Progenitor cell of endocrine pancreas (in vitro differentiated cells): ENCODE results near the gene SGMS2. TPM values are rescaled to one million over a fixed set of nuclear protein-coding genes. Genes with fewer than 3 reads are reported as not detected.

Experiments used
- DNase-seq: peaks from one replicate; pipeline ENCODE4 v3.0.0; 2021; ENCODE audit warnings: low spot score; ENCODE audit not compliant: unreplicated experiment
- H3K27ac Mint-ChIP-seq: 2 replicates; pipeline ENCODE4 v1.8.0; 2021; ENCODE audit warnings: mild to moderate bottlenecking, moderate library complexity, mixed read lengths
- H3K27me3 Mint-ChIP-seq: 2 replicates; pipeline ENCODE4 v1.8.0; 2021; ENCODE audit warnings: mixed read lengths
- H3K36me3 Mint-ChIP-seq: 2 replicates; pipeline ENCODE4 v1.8.0; 2022; ENCODE audit warnings: mixed read lengths; ENCODE audit not compliant: insufficient read depth
- H3K4me1 Mint-ChIP-seq: 2 replicates; pipeline ENCODE4 v1.8.0; 2021; ENCODE audit warnings: low read depth, mixed read lengths
- H3K4me3 Mint-ChIP-seq: 2 replicates; pipeline ENCODE4 v1.8.0; 2021; ENCODE audit warnings: low read depth, mild to moderate bottlenecking, moderate library complexity, mixed read lengths
- H3K9me3 Mint-ChIP-seq: 2 replicates; pipeline ENCODE4 v1.8.0; 2021; ENCODE audit warnings: low read depth, mixed read lengths
- total RNA-seq: library from RNA; stranded (reverse); gene quantifications from 2 replicates; pipeline ENCODE4 v1.2.1, GENCODE V29; 2021
- TF ChIP-seq, protein P1 (sequence below): fragments of 200-600 bp; sonication (generic); IDR thresholded peaks from one replicate; pipeline ENCODE4 v1.5.0; 2021; ENCODE audit warnings: antibody characterized with exemption, mild to moderate bottlenecking; ENCODE audit not compliant: unreplicated experiment

SGMS2 gene
- total RNA-seq, 1 donor from 2014 or later, result 6.9 TPM

DNA sequence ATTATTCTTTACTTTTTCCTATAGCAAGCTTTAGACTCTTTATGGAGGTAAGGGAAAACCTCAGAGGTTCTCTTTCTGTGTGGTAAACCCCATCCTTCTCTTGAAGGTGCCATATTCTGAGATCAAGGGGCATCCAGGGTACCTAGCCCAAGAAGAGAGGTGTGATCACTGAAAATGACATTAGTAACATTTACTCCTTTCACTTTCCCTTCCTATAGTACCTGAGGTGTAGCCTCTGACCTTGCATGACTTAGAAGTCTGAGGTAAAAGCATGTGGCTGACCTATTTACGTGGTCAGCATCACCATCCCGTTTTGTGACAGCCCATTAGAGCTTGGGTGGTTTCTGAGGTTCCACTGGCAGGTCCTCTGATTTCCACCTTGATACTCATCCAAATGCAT is 25.7 kb downstream of the SGMS2 start:
- Mint-ChIP-seq H3K27ac (no peak overlapping the region), H3K36me3 (peaks cover 3% of the 10 kb centered on the region), H3K27me3 (no peaks in the 10 kb centered on the region), H3K4me1 (no peaks in the 10 kb centered on the region), H3K9me3 (peaks cover 9% of the 10 kb centered on the region), H3K4me3 (no peak overlapping the region)
- TF ChIP-seq, protein P1, sequence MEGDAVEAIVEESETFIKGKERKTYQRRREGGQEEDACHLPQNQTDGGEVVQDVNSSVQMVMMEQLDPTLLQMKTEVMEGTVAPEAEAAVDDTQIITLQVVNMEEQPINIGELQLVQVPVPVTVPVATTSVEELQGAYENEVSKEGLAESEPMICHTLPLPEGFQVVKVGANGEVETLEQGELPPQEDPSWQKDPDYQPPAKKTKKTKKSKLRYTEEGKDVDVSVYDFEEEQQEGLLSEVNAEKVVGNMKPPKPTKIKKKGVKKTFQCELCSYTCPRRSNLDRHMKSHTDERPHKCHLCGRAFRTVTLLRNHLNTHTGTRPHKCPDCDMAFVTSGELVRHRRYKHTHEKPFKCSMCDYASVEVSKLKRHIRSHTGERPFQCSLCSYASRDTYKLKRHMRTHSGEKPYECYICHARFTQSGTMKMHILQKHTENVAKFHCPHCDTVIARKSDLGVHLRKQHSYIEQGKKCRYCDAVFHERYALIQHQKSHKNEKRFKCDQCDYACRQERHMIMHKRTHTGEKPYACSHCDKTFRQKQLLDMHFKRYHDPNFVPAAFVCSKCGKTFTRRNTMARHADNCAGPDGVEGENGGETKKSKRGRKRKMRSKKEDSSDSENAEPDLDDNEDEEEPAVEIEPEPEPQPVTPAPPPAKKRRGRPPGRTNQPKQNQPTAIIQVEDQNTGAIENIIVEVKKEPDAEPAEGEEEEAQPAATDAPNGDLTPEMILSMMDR, result no peak
- DNase-seq, result no peak

DNA sequence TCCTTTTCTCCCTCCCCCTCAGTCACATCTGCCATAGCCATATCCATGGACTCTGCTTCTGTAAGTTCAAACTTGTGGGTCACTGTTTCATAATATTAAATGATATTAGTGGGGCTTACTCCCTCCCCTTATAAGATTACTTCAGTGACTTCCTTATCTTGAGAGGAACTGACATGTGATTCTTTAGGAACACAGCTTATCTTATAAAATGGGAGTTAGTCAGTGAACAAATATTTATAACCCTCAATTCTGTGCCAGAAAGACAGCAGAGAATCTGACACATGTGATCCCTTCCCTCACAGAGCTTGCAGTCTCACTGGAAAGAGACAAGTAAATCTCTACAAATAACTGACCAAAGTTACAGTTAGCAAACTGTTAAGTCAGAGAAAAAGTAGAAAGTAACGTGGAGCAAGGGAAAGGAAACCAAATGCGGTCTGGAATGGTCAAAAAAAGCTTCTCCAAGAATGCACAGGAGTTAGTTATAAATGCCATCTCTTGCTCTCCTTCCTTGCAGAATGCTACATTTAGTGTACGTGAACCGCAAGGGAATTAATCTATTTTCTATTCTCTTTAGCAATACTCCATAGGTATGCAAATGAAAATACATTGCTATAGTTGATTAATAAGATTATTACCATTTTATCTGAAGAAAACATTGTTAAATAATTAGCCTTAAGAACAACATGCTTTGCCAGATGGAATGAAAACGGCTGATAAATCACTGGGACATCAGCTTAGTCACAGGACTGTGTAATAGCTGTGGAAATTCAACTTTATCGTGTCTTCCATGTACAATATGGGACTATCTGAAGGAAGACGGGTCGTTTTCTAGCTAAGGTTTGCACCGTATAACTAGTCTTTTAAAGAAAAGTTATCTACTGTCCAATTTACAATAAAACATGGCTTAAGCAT is 29.0 kb downstream of the SGMS2 start:
- Mint-ChIP-seq H3K27me3 (no peaks in the 10 kb centered on the region), H3K4me1 (no peaks in the 10 kb centered on the region), H3K27ac (peak overlapping the region; percentile 45), H3K4me3 (no peak overlapping the region), H3K9me3 (peaks cover 3% of the 10 kb centered on the region), H3K36me3 (no peaks in the 10 kb centered on the region)
- TF ChIP-seq, protein P1, result no peak
- no peak for DNase-seq

DNA sequence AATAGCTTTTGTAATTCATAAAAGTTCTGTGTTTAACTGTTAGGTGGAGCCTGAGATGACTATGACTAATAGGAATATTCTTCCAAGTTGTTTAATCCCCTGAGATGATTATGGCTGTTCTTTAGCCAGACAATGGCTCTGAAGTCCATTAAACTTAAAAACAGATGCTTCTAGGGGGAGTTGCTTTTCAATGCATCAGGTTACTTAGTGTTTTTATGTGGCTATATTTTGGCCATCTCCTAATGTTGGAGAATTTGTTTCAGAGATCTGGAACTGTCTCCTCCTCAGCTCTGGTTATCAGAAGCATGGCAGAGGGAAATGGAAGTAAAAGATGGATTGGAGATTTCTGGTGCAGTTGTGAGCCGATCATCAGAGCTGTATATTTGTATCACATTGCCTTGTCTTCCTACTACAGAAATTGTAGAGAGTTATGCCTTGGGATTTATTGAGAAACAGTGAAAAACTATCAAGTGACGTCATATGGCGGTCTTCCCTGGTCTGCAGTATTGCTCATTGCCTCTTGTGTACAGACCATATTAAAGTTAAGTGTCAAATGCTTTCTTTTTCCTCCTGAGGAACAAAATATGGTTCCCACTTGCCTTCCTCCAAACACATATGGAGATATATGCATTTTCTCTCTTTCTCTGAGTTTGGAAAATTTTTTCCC is 29.8 kb downstream of the SGMS2 start:
- no peak overlapping the region for H3K27ac Mint-ChIP-seq
- H3K36me3 Mint-ChIP-seq, result no peaks in the 10 kb centered on the region
- peaks cover 3% of the 10 kb centered on the region for H3K9me3 Mint-ChIP-seq
- DNase-seq, result no peak
- no peaks in the 10 kb centered on the region for H3K27me3 Mint-ChIP-seq
- TF ChIP-seq, protein P1, result no peak
- H3K4me3 Mint-ChIP-seq, result no peak overlapping the region
- no peaks in the 10 kb centered on the region for H3K4me1 Mint-ChIP-seq

DNA sequence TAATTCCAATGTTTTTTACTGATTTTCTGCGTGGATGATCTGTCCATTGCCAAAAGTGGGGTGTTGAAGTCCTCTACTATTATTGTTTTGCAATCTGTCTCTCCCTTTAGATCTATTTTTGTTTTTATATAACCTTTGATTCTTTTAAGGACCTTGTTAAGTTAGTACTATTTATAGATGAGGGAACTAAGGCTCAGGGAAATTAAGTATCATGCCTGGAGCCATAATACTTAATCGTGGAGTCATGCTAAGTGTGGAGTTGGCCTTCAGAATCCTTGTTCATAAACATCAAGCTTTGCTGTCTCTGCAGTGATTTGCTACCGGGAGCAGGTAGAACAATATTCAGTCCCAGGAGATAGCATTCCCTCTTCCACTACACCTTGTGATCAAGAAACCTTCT is 31.0 kb downstream of the SGMS2 start:
- no peaks in the 10 kb centered on the region for H3K36me3 Mint-ChIP-seq
- H3K4me1 Mint-ChIP-seq, result no peaks in the 10 kb centered on the region
- DNase-seq, result no peak
- H3K9me3 Mint-ChIP-seq, result no peaks in the 10 kb centered on the region
- no peak overlapping the region for H3K27ac Mint-ChIP-seq
- H3K27me3 Mint-ChIP-seq, result no peaks in the 10 kb centered on the region
- TF ChIP-seq, protein P1, result no peak
- no peak overlapping the region for H3K4me3 Mint-ChIP-seq

DNA sequence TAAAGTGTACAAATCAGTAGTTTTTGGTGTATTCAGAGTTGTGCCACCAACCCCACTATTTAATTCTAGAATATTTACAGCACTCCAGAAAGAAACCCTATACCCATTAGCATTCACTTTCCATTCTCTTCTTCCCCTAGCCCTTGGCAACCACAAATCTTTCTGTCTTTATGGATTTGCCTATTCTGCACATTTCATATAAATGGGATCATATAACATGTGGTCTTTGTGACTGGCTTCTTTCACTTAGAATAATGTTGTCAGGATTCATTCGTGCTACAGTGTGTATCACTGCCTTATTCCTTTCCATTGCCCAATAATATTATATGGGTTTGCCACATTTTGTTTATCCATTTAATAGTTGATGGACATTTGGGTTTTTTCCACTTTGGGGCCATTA is 32.2 kb downstream of the SGMS2 start:
- H3K27ac Mint-ChIP-seq, result no peak overlapping the region
- H3K36me3 Mint-ChIP-seq, result no peaks in the 10 kb centered on the region
- H3K4me1 Mint-ChIP-seq, result no peaks in the 10 kb centered on the region
- no peak for DNase-seq
- TF ChIP-seq, protein P1, result no peak
- H3K4me3 Mint-ChIP-seq, result no peak overlapping the region
- H3K9me3 Mint-ChIP-seq, result no peaks in the 10 kb centered on the region
- H3K27me3 Mint-ChIP-seq, result no peaks in the 10 kb centered on the region
